Coronary artery (tissue), 2 donors: ENCODE results near the gene MT1H.
"Not testable (repeated sequence)": the region's sequence is repeated elsewhere in the genome, so short reads cannot be mapped to it uniquely, and the experiment has no call there.

Source experiments
- DNase-seq: peaks from one replicate; pipeline ENCODE4 v3.0.0-alpha.2; 2017; ENCODE audit warnings: low spot score
- H3K27ac ChIP-seq, 2 donors: fragments of 200-600 bp; sonication (generic); one replicate each; pipeline ENCODE4 v1.5.1; 2016 to 2019
- H3K4me3 ChIP-seq: fragments of 200-600 bp; sonication (generic); 2 replicates; pipeline ENCODE4 v1.5.1; 2016; ENCODE audit warnings: mild to moderate bottlenecking, moderate library complexity
- TF ChIP-seq, protein P1 (sequence below): fragments of 200-600 bp; sonication (generic); IDR thresholded peaks from one replicate; pipeline ENCODE4 v1.5.1; 2019; ENCODE audit warnings: antibody characterized with exemption

Gene MT1H

GRCh38 chr16:56653218-56653617, 16.4 kb upstream of the MT1H start:
- no peak for DNase-seq
- Histone ChIP-seq H3K4me3 (no peak overlapping the region), H3K27ac (no peak overlapping the region)
- TF ChIP-seq, protein P1, sequence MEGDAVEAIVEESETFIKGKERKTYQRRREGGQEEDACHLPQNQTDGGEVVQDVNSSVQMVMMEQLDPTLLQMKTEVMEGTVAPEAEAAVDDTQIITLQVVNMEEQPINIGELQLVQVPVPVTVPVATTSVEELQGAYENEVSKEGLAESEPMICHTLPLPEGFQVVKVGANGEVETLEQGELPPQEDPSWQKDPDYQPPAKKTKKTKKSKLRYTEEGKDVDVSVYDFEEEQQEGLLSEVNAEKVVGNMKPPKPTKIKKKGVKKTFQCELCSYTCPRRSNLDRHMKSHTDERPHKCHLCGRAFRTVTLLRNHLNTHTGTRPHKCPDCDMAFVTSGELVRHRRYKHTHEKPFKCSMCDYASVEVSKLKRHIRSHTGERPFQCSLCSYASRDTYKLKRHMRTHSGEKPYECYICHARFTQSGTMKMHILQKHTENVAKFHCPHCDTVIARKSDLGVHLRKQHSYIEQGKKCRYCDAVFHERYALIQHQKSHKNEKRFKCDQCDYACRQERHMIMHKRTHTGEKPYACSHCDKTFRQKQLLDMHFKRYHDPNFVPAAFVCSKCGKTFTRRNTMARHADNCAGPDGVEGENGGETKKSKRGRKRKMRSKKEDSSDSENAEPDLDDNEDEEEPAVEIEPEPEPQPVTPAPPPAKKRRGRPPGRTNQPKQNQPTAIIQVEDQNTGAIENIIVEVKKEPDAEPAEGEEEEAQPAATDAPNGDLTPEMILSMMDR, result no peak

DNA sequence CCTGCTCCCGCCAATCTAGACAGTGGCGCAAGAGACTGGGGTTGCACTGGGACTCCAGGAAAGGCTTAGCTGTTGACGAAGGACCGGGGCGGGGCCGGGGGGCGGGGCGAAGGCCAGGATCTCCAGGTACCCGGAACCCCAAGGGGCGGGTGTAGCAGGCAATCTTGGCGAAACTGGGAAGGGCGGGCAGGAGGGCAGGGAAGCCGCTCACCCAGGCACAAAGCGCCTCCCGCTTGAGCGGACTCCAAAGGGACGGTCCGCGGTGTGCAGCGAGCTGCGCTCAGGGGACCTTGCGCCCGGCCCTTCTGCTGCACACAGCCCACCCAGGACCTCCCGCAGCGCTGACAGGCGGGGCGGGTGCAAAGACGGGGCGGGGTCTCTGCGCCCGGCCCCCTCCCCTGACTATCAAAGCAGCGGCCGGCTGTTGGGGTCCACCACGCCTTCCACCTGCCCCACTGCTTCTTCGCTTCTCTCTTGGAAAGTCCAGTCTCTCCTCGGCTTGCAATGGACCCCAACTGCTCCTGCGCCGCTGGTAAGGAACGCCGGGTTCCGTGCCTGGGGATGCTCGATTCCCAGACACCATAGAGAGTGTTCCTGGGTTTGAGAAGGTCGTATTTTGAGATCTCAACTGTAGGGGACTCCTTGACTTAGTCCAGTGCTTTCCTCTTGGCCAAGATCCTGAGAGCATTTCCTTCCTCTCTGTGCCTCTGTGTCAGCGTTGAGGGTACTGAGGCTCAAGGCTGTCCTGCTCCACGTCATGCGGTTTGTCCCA, 11.9 kb upstream of the MT1H start, which contains the start of gene MT1F:
MT1F (plus strand) TSS at position 405 of the 772 bp plus-strand sequence; CDS start at position 505, 100 bp downstream.
- peak within 1 kb of the TSS; percentile 56 to 57 for H3K27ac ChIP-seq
- H3K4me3 ChIP-seq, result peak within 1 kb of the TSS; percentile 74
- TF ChIP-seq, protein P1, result no peak
- DNase-seq, result peak; percentile 83

- Histone ChIP-seq H3K4me3 (peak overlapping the region; percentile 74), H3K27ac (peak overlapping the region in 1 of 2 donors; percentile 56)
- TF ChIP-seq, protein P1, result no peak
- no peak for DNase-seq
These were observed 11.2 kb upstream of the MT1H start for GRCh38 chr16:56658327-56658875.

DNA sequence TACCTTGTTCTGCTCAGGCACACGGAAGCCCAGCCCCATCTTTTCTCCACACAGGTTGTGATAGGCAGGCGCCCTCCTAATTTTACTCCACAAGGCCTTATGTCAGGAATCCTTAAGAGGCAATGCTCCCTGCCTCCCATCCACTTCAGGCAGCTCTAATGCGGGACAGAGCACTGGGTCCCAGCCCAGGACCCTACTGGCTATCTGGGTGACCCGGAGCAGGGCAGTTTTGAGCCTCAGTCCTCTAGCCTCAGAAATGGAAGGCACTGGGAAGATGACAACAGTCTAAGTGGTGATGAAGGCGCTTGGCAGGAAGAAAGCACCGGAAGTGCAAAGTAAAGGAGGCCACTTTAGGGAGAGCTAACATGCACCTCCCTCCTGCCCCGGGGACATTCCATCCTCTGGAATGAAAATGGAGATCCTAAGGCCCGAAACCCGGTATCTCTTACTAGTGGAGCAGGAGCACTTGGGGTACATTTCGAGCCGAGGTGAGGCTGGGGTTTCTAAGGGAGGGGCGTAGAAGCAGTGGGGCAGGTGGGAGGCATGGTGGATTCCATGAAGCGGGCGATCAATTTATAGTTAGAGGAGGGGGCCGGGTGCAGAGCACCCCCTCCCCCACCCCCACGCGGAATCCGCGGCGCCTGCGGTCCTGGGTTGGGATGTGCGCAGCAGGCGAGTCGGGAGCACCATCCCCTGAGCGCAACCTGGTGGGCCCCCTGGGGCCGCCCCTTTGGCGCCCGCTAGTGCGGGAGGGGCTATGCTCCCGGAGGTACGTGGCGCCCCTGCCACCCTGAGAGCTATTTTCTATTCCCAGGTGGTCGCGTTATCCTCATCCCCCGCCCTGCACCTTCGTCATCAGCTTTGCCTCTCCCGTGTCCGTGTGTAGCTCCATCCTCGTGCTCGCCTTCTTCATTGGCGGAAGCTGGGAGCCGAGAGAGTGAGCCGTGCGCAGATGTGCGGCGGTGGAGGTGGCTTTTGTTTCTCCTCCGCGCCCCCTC, 7.0 kb upstream of the MT1H start:
- DNase-seq, result no peak
- no peak overlapping the region for H3K27ac ChIP-seq
- TF ChIP-seq, protein P1, result no peak
- H3K4me3 ChIP-seq, result peak overlapping the region; percentile 46

- Histone ChIP-seq H3K4me3 (no peak overlapping the region), H3K27ac (no peak overlapping the region)
- DNase-seq, result no peak
- TF ChIP-seq, protein P1, result no peak
These were observed 5.1 kb upstream of the MT1H start for GRCh38 chr16:56664506-56664905.

DNA sequence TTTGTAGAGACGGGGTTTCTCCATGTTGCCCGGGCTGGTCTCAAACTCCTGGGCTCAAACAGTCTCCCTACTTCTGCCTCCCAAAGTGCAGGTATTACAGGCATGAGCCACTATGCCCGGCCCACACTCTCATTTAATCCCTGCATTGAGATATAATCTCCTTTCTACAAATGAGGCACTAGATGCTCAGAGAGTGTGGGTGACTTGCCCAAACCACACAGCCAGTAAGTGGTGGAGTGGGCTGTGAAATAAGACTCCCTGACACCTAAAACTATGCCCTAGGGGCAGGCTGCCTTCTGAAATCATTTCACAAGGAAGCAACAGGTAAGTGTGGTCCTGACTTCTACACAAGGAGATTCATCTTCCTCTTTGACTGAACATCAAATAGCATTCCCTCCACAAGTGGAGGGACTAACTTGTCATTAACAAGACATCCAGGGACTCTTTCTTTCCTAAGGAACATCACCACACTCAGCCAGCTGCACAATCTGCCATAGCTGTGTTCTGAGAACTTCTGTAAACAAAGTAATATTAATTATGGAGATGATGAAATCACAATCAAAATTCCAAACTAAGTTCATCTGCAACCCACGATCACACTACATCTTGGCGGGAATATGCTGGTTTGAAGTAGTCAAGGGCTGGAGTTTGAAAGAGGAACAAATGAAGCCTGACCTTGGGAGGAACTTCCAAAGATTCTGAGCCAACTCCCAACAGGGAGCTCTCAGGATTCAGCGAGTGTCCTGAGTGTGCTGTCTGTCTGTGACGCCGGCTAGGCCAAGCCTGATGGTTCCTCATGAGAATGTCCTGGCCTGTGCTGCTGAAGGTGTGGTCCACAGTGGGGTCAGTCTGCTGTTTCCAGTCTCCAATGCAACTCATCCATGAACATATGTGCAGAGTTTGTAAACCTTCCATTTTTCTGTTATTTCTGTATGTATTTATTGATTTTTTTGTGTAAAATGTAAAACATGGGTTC, 4.0 kb upstream of the MT1H start:
- not testable (repeated sequence) for DNase-seq, H3K27ac ChIP-seq, H3K4me3 ChIP-seq
